NCI-H2196 (cell line): Measurements from ENCODE around the gene RASAL2.
"Not testable (repeated sequence)": the region's sequence is repeated elsewhere in the genome, so short reads cannot be mapped to it uniquely, and the experiment has no call there.

Experiments
- DNase-seq: peaks from one replicate; lab custom pipeline; 2025; ENCODE audit not compliant: unreplicated experiment; lab: John Stamatoyannopoulos, UW

RASAL2 gene

DNA sequence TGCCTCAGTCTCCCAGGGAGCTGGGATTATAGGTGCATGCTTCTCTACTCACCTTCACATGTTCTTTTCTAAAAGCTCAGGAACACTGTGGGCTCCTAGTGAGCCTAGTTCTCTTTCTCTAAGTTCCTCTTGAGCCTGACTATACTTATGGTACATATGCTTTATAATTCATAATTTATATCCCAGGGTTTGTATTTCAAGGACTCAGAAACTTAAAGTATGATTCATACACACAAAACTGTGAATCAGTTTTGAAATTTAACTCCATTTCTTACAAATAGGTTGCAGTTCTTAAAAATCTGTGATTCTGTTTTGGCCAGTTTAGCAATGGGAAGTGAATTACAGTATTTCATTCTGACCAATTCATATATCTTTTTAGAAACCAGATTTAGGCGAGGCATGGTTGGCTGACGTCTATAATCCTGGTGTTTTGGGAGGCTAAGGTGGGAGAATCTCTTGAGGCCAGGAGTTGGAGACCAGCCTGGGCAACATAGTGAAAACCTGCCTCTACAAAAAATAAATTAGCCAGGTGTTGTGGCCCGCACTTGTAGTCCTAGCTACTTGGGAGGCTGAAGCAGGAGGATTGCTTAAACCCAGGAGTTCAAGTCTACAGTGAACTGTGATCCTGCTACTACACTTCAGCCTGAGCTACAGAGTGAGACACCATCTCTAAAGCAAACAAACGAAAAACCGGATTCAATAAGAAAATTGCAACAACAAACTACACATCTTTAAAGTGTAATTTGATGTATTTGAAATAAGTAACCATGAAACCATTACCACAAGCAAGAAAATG, 15.6 kb downstream of the RASAL2 start:
- DNase-seq = no peak

- DNase-seq = no peak
These were observed 21.4 kb downstream of the RASAL2 start for GRCh38 chr1:178115260-178115659.

DNA sequence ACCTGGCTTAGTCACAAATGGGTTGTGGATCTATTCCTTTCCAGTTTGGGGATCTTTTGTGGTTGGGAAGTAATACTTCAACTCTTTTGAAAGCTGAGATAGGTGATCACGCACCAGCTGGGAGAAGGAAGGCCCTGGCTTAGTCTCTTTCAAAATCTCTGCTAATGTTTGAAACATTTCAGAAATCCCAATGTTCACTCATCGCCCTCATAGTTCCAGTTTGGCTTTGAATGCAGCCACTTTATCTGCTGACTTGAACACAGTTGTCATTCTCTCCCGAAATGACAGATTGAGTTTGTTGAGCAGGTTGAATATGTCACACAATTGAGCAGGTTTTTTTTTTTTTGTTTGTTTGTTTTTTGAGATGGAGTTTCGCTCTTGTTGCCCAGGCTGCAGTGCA, 24.6 kb downstream of the RASAL2 start:
- no peak for DNase-seq

GRCh38 chr1:178119628-178120027, 25.7 kb downstream of the RASAL2 start:
- no peak for DNase-seq

GRCh38 chr1:178120088-178120487, 26.2 kb downstream of the RASAL2 start:
- DNase-seq = no peak

DNA sequence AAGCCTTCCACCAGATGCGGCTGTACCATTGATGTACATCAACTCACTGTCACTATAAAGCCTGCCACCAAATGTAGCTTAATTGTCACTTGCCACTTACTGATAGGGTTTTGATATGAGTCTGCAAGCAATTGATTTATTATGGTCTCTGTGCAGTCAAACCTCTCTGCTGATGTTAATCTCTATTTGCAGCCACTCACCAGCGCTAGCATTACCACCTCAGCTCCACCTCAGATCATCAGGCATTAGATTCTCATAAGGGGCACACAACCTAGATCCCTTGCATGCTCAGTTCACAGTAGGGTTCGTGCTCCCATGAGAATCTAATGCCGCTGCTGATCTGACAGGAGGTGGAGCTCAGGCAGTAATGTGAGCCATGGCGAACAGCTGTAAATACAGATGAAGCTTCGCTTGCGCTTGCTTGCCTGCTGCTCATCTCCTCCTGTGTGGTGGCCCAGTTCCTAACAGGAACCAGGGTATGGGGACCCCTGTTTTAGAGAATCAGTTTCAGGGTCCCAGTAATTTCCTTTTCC, 26.7 kb downstream of the RASAL2 start:
- DNase-seq = not testable (repeated sequence)

GRCh38 chr1:178121883-178122282, 28.0 kb downstream of the RASAL2 start:
- no peak for DNase-seq

DNA sequence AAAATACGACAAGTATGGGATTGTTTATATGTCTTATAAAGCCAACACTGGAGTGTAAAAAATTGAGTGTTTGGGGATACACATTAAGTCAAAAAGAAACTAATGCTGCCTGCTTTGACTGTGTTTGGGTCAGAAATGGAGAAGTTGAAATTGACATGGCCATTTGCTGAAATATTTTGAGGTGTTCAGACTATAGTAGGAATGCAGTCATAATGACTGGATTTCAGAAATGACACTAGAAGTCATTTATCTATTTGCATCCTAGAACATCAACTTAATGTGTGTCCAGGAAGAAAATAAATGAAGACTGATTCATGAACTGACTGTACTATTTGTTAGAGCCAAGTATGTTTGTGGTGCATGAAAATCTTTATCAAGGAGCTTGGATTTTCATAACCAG, 28.4 kb downstream of the RASAL2 start:
- no peak for DNase-seq

GRCh38 chr1:178124115-178124514, 30.2 kb downstream of the RASAL2 start:
- no peak for DNase-seq

DNA sequence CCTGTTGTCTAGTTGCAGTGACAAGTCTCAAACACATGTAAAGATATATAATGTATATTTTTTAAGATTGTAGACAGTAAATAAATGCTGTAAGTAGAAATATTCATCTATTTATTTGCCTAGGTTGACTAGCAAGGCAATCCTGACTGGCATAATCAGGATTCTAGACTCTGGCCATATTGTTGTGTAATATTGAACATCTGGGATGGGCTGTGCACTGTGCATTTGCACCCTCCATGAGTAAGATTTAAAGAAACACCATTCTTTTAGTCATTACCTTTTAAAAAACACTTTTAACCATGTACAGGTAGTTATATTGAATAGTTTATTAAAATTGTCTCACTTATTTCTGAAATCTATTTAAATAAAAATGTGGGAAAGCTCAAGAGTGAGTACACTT, 32.4 kb downstream of the RASAL2 start:
- DNase-seq = no peak

DNA sequence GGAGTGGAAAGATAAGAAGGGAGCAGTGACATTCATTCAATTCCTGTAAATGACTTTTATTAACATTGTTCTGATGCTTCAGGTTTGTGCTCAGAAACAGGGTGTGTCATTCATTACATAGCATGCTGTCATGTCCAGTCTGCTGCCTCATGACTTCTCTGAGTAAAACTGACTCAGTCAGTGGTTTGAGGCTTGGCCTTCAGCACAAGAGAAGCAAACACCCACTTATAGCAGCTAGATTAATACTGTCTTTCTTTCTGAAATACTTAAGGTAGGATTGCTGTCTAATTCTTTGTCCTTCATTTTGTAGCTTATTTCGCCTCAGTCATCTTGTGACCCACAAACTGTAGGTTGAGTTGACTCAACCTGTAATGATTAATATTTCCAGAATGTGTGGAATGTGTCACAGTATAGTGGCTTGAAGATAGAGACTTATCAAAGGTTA, 32.9 kb downstream of the RASAL2 start:
- no peak for DNase-seq

GRCh38 chr1:178127482-178128191, 33.7 kb downstream of the RASAL2 start:
- no peak for DNase-seq

DNA sequence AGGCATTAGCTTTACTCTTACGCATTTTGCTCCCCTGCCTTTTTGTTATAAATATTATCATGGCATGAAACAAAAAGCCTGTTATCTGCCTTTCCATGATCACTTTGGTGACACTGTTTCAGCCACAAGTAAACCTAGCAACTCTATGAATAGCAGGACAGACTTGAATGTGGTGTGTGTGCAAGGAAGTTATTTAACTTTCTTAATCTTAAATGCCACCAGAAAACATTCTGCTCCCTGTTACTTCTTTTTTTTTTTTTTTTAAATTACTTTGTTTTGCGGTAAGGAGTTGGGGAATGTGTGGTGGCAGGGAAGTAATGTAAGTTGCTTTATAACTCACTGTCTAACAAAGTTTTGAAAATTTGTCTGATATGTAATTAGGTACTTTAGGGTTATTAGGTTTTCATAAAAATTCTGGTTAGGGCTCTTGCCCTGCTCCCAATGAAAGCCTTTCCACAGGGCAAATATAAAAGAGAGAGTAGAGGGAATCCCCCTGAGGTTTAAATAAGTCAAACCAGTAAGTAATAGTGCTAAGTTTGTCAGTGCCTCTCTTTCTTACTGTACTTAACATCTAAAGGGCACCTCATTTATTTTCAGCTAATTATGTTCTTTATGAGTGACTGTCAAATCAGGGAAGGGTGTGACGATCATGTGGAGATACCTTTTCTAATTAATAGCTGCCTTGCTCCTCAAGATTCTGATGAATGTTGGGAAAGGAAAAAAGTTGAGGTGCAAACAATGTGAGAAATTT, 39.5 kb downstream of the RASAL2 start:
- no peak for DNase-seq

DNA sequence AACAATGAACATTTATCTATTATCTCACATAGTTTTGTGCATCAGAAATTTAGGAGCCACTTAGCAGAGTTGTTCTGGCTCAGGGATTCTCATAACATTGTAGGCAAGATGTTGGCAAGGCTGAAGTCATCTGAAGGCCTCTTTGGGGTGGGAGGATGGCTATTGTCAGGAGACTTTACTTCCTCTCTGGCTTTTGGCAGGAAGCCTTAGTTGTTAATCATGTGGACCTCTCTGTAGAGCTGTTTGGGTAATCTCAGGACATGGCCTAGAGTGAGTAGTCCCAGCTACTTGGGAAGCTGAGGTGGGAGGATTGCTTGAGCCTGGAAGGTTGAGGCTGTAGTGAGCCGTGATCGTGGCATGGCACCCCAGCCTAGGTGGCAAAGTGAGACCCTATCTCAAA, 40.2 kb downstream of the RASAL2 start:
- DNase-seq = no peak

GRCh38 chr1:178137238-178137637, 43.3 kb downstream of the RASAL2 start:
- no peak for DNase-seq

DNA sequence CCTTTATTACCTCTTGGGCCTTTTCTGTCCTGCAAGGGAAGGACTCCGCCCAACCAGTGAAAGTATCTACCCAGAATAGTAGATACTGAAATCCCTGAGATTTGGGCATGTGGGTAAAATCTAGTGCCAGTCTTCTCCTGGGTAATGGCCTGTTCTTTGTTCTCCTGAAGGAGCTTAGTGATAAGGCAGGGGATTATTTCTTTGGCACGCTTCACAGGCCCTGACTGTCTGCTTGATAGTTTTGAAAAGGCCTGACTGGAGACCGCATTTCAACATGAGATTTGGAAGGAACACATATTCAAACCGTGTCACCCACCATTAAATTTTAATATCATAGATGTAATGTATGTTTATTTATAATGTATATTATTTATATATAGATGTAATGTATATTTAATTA, 48.9 kb downstream of the RASAL2 start:
- no peak for DNase-seq

DNA sequence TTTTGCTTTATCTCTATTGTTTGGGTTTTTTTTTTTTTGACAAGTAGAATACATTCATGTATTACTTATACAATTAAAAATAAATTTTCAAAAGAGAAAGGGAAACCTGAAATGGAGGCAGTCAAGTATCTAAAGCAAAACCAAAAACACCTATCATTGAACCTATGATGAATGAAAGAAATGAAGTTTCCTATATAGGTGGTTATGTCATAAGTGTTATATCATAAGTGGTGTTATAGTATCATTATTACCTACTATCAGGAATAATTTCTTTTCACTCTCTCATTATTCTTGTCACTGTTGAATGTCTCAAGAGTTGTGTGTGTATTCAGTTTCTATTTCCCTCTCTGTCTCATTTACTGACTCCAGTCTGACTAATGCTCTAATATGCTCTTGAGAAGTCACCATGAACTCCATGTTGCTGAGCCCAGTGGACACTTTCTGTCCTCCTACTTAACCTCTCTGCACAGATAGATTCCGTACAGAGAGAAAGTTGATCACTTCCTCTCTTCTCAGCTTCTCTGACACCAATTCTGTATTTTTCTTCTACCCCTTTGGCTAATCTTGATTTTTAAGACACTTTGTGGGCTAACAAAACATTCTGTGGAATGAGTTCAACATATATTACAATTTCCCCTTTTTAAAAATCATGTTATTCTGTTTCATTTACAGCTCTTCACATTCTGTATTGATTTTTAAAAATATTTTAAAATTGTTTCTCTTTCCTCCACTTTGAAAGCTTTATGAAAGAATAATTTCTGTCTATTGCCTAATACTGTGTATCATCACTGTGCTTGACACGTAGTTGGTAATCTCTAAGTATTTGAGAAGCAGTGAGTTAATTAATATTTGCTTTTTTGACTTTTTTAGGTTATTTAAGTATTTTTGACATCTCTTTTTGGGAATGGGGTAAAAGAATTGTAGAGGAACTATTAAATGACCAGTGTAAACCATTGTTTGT, 50.1 kb downstream of the RASAL2 start:
- no peak for DNase-seq

GRCh38 chr1:178145605-178146004, 51.7 kb downstream of the RASAL2 start:
- DNase-seq = no peak

DNA sequence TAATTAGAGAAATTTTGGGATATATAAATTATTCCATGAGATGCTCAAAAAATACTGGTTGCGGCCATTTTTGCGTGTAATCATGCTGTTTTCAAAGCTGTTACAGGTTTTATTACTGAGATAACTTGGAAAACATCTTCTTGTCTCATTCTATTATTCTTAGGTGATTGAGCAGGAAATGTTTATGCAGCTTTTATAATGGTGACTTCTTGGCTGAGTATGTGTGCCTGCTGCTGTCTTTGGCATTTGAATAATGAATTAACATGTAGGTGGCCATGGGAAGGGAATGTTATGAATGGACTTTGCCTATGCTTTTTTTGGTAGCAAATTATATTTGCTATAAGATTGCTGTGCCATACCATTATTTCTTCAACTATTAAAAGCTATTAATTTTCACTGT, 52.5 kb downstream of the RASAL2 start:
- no peak for DNase-seq

DNA sequence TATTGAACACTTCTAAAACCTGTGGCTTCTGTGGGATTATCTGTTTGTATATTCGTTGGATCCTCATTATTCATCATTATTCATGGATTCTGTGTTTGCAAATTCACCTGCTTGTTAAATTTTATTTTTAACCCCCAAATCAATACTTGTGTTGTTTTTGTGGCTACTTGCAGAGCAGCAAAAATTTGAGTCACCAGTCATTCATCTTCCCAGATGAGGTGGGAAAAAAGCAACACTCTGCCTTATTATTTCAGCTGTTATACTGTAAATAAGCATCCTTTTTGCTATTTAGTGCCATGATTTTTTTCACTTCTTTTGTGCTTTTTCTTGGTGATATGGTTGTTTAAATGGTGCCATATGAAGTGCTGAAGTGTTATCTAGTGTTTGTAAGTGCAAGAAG, 56.7 kb downstream of the RASAL2 start:
- no peak for DNase-seq
